A549 (cell line): Measurements from ENCODE around the gene WDR43. TPM values are rescaled to one million over a fixed set of nuclear protein-coding genes. Genes with fewer than 3 reads are reported as not detected.
A peak's percentile ranks its signal among the peaks of the same experiment; 100 is the strongest.

Source experiments
- ATAC-seq, 2 experiments: fragments of 200-7000 bp in 1 of 2; fragments of >200 bp in 1 of 2; cut with Nextera tagmentation in 1 of 2; cut with Tn5 transposase in 1 of 2; 3 replicates each; pipeline versions ENCODE4 v1.8.0 to v1.9.1; 2018 to 2020; ENCODE audit warnings: mild to moderate bottlenecking in 1 of 2, moderate library complexity in 1 of 2
- CTCF ChIA-PET: fragments of 300-600 bp; sonication (Branson Sonifier 250); formaldehyde crosslinking; extraction: SDS; loops from one replicate; lab custom pipeline; 2021; ENCODE audit warnings: antibody characterized with exemption, inconsistent platforms; lab: Yijun Ruan, JAX
- POLR2A ChIA-PET: fragments of 350-600 bp; formaldehyde crosslinking; extraction: SDS; loops from one replicate; lab custom pipeline; 2021; ENCODE audit warnings: antibody characterized with exemption, inconsistent platforms; lab: Yijun Ruan, JAX
- DNase-seq, 2 experiments: peaks; one replicate each; pipeline versions ENCODE4 v3.0.0 to v3.0.0-alpha.2; 2011 to 2016; ENCODE audit warnings: low read depth in 1 of 2, low spot score in 1 of 2
- FAIRE-seq: peaks from 2 replicates; lab custom pipeline; 2011; peaks lifted over from hg19 to GRCh38; lab: Jason Lieb, UNC
- H3K27ac ChIP-seq, 2 experiments: fragments of >200 bp; sonication (Bioruptor Twin); formaldehyde crosslinking; 3 replicates each; pipeline ENCODE4 v1.5.1; 2016 to 2017
- H3K4me1 ChIP-seq: fragments of >200 bp; sonication (Bioruptor Twin); formaldehyde crosslinking; 3 replicates; pipeline ENCODE4 v1.6.1; 2016
- H3K4me2 ChIP-seq: fragments of >200 bp; sonication (Bioruptor Twin); formaldehyde crosslinking; 3 replicates; pipeline ENCODE4 v1.6.1; 2016
- H3K4me3 ChIP-seq: fragments of >200 bp; sonication (Bioruptor Twin); formaldehyde crosslinking; 3 replicates; pipeline ENCODE4 v1.5.1; 2016
- H3K9me3 ChIP-seq: fragments of >200 bp; sonication (Bioruptor Twin); formaldehyde crosslinking; 3 replicates; pipeline ENCODE4 v1.6.1; 2016
- CEBPB ChIP-seq, 2 experiments: fragments of >200 bp in 1 of 2; sonication (Bioruptor Twin) in 1 of 2; formaldehyde crosslinking in 1 of 2; IDR thresholded peaks; 2 replicates each; pipeline ENCODE4 v1.6.1; 2012 to 2016
- EHF ChIP-seq: fragments of 250-450 bp; sonication (Bioruptor Pico); IDR thresholded peaks from 2 replicates; pipeline ENCODE4 v1.5.0; 2020; ENCODE audit warnings: mild to moderate bottlenecking
- ESRRA ChIP-seq: fragments of 150-350 bp; IDR thresholded peaks from 2 replicates; pipeline ENCODE4 v1.6.1; 2014; ENCODE audit warnings: mild to moderate bottlenecking, low read length, borderline replicate concordance
- FOXS1 ChIP-seq: fragments of 250-450 bp; sonication (Bioruptor Pico); IDR thresholded peaks from 2 replicates; pipeline ENCODE4 v1.5.0; 2020; ENCODE audit warnings: mild to moderate bottlenecking, moderate library complexity
- HDAC2 ChIP-seq: fragments of 200-600 bp; sonication (generic); IDR thresholded peaks from 2 replicates; pipeline ENCODE4 v1.6.1; 2016
- HOXA7 ChIP-seq: fragments of 250-450 bp; sonication (Bioruptor Pico); IDR thresholded peaks from 2 replicates; pipeline ENCODE4 v1.5.0; 2020; ENCODE audit warnings: mild to moderate bottlenecking, moderate library complexity
- KDM1A ChIP-seq: fragments of 200-600 bp; sonication (generic); IDR thresholded peaks from 2 replicates; pipeline ENCODE4 v1.6.1; 2016; ENCODE audit warnings: low read depth, mild to moderate bottlenecking
- KDM5A ChIP-seq: fragments of 200-600 bp; sonication (generic); IDR thresholded peaks from 2 replicates; pipeline ENCODE4 v1.6.1; 2016; ENCODE audit warnings: antibody characterized with exemption, mild to moderate bottlenecking
- MAFK ChIP-seq: fragments of 450-650 bp; IDR thresholded peaks from 2 replicates; pipeline ENCODE4 v1.6.1; 2014; ENCODE audit not compliant: partially characterized antibody
- MYC ChIP-seq: IDR thresholded peaks from 2 replicates; pipeline ENCODE4 v1.6.1; 2012; ENCODE audit warnings: mild to moderate bottlenecking, inconsistent platforms, low read length, improper control_type of control experiment, borderline replicate concordance
- NPAS2 ChIP-seq: fragments of 250-450 bp; sonication (Bioruptor Pico); IDR thresholded peaks from 2 replicates; pipeline ENCODE4 v1.8.0; 2022; ENCODE audit warnings: mild to moderate bottlenecking, moderate library complexity, borderline replicate concordance
- NR3C1 ChIP-seq: fragments of >200 bp; sonication (Bioruptor Twin); formaldehyde crosslinking; IDR thresholded peaks from 3 replicates; pipeline ENCODE4 v1.6.1; 2017
- POLR2A ChIP-seq: IDR thresholded peaks from 2 replicates; pipeline ENCODE4 v1.6.1; 2012; ENCODE audit warnings: mild to moderate bottlenecking, low read length
- RARB ChIP-seq: fragments of 250-450 bp; sonication (Bioruptor Pico); IDR thresholded peaks from 2 replicates; pipeline ENCODE4 v1.8.0; 2021; ENCODE audit warnings: mild to moderate bottlenecking, moderate library complexity
- SMC3 ChIP-seq: fragments of >200 bp; sonication (Bioruptor Twin); formaldehyde crosslinking; IDR thresholded peaks from 3 replicates; pipeline ENCODE4 v1.6.1; 2018; ENCODE audit warnings: inconsistent platforms
- TP53 ChIP-seq: fragments of 250-450 bp; sonication (Bioruptor Pico); IDR thresholded peaks from 2 replicates; pipeline ENCODE4 v1.5.0; 2021; ENCODE audit warnings: mild to moderate bottlenecking, moderate library complexity
- ZSCAN20 ChIP-seq: fragments of 250-450 bp; sonication (Bioruptor Pico); IDR thresholded peaks from 2 replicates; pipeline ENCODE4 v1.8.0; 2022; ENCODE audit warnings: mild to moderate bottlenecking, moderate library complexity
- WGBS: methylation state at CpG from one replicate; pipeline ENCODE4 v1.1.6; 2017; ENCODE audit errors: missing lambda C conversion rate; 5-methylcytosine and 5-hydroxymethylcytosine counted together
- polyA plus RNA-seq, 4 experiments: library from polyadenylated mRNA; depleted of rRNA in 3 of 4; stranded (reverse); fragments of >200 nt; fragmentation: RNase III in 1 of 4; extraction: RNeasy Plus Mini Kit Qiagen cat#74134 plus additional on column Dnase treatment in 1 of 4; gene quantifications; 2 replicates in 3 of 4; 3 replicates in 1 of 4; pipeline ENCODE4 v1.2.3, GENCODE V29; 2011 to 2017
- TF ChIP-seq, protein P1 (sequence below): fragments of 150-350 bp; IDR thresholded peaks from 2 replicates; pipeline ENCODE4 v1.6.1; 2014; ENCODE audit warnings: low read depth, mild to moderate bottlenecking, low read length
- TF ChIP-seq, protein P2 (sequence below): fragments of >200 bp; sonication (Bioruptor Twin); formaldehyde crosslinking; IDR thresholded peaks from 3 replicates; pipeline ENCODE4 v1.6.1; 2016
- TF ChIP-seq, protein P3 (sequence below): fragments of 450-650 bp; IDR thresholded peaks from 2 replicates; pipeline ENCODE4 v1.6.1; 2014; ENCODE audit warnings: antibody characterized with exemption
- TF ChIP-seq, protein P4 (sequence below): fragments of 250-450 bp; sonication (Bioruptor Pico); IDR thresholded peaks from 2 replicates; pipeline ENCODE4 v1.5.0; 2021; ENCODE audit warnings: mild to moderate bottlenecking, moderate library complexity, borderline replicate concordance
- TF ChIP-seq, protein P5 (sequence below): fragments of >200 bp; sonication (Bioruptor Twin); formaldehyde crosslinking; IDR thresholded peaks from 2 replicates; pipeline ENCODE4 v1.6.1; 2016
- TF ChIP-seq, protein P6 (sequence below): fragments of 200-600 bp; sonication (generic); IDR thresholded peaks from 2 replicates; pipeline ENCODE4 v1.6.1; 2016; ENCODE audit warnings: antibody characterized with exemption, mild to moderate bottlenecking, moderate library complexity
- TF ChIP-seq, protein P7 (sequence below): fragments of >200 bp; sonication (Bioruptor Twin); formaldehyde crosslinking; IDR thresholded peaks from 3 replicates; pipeline ENCODE4 v1.5.1; 2016

Gene WDR43
- polyA plus RNA-seq, 2 of the 4 experiments (the other 2 are of a cell fraction), result 71.8 to 256 TPM

DNA sequence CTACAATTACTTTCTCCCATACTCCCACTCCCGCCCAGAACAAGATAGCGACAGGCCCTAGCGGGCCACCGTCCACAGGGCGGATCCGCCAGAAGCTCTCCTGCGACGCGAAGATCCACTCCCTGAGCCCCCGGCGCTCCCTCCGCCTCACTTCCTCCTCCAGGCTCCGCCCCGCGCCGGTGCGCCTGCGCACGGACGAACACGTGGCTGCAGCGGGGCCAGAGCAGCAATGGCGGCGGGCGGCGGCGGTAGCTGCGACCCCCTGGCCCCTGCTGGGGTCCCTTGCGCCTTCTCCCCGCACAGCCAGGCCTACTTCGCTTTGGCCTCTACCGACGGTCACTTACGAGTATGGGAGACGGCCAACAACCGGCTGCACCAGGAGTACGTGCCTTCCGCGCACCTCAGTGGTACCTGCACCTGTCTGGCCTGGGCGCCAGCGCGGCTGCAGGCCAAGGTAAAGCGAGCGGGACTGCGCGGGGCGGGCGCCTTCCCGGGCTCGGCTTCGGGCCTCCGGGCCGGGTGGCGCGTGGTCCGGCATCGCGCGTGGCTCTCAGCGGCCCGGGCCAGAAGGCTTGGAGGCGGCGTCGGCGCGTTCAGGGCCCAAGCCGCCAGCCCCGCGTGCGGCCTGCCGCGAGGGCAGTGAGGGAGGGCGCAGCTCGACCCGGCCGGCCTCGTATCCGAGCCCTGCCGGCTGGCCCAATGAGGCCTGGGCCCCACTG, at the start of gene WDR43 (continued):
- TF ChIP-seq, protein P1, sequence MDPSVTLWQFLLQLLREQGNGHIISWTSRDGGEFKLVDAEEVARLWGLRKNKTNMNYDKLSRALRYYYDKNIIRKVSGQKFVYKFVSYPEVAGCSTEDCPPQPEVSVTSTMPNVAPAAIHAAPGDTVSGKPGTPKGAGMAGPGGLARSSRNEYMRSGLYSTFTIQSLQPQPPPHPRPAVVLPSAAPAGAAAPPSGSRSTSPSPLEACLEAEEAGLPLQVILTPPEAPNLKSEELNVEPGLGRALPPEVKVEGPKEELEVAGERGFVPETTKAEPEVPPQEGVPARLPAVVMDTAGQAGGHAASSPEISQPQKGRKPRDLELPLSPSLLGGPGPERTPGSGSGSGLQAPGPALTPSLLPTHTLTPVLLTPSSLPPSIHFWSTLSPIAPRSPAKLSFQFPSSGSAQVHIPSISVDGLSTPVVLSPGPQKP, result no peak
- no peak for TF ChIP-seq HDAC2
- no peak for TF ChIP-seq NR3C1
- TF ChIP-seq TP53 (CRISPR knock-in tag), result 0 out of 2 replicates have a peak, but pooled peaks have one; percentile 61
- TF ChIP-seq, protein P2, sequence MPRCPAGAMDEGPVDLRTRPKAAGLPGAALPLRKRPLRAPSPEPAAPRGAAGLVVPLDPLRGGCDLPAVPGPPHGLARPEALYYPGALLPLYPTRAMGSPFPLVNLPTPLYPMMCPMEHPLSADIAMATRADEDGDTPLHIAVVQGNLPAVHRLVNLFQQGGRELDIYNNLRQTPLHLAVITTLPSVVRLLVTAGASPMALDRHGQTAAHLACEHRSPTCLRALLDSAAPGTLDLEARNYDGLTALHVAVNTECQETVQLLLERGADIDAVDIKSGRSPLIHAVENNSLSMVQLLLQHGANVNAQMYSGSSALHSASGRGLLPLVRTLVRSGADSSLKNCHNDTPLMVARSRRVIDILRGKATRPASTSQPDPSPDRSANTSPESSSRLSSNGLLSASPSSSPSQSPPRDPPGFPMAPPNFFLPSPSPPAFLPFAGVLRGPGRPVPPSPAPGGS, result peak; percentile 68
- TF ChIP-seq, protein P3, sequence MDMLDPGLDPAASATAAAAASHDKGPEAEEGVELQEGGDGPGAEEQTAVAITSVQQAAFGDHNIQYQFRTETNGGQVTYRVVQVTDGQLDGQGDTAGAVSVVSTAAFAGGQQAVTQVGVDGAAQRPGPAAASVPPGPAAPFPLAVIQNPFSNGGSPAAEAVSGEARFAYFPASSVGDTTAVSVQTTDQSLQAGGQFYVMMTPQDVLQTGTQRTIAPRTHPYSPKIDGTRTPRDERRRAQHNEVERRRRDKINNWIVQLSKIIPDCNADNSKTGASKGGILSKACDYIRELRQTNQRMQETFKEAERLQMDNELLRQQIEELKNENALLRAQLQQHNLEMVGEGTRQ, result peak; percentile 85
- no peak for TF ChIP-seq SMC3
- TF ChIP-seq, protein P4, sequence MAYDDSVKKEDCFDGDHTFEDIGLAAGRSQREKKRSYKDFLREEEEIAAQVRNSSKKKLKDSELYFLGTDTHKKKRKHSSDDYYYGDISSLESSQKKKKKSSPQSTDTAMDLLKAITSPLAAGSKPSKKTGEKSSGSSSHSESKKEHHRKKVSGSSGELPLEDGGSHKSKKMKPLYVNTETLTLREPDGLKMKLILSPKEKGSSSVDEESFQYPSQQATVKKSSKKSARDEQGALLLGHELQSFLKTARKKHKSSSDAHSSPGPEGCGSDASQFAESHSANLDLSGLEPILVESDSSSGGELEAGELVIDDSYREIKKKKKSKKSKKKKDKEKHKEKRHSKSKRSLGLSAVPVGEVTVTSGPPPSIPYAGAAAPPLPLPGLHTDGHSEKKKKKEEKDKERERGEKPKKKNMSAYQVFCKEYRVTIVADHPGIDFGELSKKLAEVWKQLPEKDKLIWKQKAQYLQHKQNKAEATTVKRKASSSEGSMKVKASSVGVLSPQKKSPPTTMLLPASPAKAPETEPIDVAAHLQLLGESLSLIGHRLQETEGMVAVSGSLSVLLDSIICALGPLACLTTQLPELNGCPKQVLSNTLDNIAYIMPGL (CRISPR knock-in tag), result no peak
- TF ChIP-seq, protein P5, sequence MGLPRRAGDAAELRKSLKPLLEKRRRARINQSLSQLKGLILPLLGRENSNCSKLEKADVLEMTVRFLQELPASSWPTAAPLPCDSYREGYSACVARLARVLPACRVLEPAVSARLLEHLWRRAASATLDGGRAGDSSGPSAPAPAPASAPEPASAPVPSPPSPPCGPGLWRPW, result no peak
- no peak for TF ChIP-seq EHF (CRISPR knock-in tag)
- no peak for TF ChIP-seq ESRRA
- TF ChIP-seq HOXA7 (CRISPR knock-in tag), result no peak
- no peak for TF ChIP-seq MAFK
- peak; percentile 72 for TF ChIP-seq KDM5A
- peak; percentile 100 for TF ChIP-seq MYC
- peak; percentile 87 for TF ChIP-seq POLR2A
- TF ChIP-seq FOXS1, result no peak
- TF ChIP-seq NPAS2 (CRISPR knock-in tag), result no peak
- TF ChIP-seq KDM1A, result no peak
- TF ChIP-seq CEBPB (IDR thresholded peaks at IDR 0.05), result no peak
- no peak for TF ChIP-seq RARB

DNA sequence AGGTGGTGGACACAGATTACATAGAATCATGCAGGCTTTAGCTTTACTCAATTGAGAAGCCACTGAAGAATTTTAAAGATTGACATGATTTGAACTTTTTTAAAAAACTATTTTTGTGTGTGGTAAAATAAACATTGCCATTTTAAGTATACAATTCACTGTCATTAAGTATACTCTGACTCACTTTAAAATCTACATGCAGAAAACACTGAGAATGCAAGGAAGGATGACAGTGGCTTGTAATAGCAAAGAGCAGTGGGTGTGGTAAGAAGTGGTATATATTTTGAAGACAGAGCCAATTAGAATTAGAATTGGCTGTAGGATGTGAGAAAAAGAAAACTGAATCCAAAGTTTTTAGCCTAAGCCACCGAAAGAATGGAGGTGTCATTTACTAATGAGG, 39.3 kb upstream of the WDR43 start:
- FAIRE-seq, result no peak
- no peak overlapping the region for H3K27ac ChIP-seq
- no peak for TF ChIP-seq ZSCAN20 (CRISPR knock-in tag)
- TF ChIP-seq, protein P6, sequence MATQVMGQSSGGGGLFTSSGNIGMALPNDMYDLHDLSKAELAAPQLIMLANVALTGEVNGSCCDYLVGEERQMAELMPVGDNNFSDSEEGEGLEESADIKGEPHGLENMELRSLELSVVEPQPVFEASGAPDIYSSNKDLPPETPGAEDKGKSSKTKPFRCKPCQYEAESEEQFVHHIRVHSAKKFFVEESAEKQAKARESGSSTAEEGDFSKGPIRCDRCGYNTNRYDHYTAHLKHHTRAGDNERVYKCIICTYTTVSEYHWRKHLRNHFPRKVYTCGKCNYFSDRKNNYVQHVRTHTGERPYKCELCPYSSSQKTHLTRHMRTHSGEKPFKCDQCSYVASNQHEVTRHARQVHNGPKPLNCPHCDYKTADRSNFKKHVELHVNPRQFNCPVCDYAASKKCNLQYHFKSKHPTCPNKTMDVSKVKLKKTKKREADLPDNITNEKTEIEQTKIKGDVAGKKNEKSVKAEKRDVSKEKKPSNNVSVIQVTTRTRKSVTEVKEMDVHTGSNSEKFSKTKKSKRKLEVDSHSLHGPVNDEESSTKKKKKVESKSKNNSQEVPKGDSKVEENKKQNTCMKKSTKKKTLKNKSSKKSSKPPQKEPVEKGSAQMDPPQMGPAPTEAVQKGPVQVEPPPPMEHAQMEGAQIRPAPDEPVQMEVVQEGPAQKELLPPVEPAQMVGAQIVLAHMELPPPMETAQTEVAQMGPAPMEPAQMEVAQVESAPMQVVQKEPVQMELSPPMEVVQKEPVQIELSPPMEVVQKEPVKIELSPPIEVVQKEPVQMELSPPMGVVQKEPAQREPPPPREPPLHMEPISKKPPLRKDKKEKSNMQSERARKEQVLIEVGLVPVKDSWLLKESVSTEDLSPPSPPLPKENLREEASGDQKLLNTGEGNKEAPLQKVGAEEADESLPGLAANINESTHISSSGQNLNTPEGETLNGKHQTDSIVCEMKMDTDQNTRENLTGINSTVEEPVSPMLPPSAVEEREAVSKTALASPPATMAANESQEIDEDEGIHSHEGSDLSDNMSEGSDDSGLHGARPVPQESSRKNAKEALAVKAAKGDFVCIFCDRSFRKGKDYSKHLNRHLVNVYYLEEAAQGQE, result no peak
- TF ChIP-seq HOXA7 (CRISPR knock-in tag), result no peak
- TF ChIP-seq, protein P7, sequence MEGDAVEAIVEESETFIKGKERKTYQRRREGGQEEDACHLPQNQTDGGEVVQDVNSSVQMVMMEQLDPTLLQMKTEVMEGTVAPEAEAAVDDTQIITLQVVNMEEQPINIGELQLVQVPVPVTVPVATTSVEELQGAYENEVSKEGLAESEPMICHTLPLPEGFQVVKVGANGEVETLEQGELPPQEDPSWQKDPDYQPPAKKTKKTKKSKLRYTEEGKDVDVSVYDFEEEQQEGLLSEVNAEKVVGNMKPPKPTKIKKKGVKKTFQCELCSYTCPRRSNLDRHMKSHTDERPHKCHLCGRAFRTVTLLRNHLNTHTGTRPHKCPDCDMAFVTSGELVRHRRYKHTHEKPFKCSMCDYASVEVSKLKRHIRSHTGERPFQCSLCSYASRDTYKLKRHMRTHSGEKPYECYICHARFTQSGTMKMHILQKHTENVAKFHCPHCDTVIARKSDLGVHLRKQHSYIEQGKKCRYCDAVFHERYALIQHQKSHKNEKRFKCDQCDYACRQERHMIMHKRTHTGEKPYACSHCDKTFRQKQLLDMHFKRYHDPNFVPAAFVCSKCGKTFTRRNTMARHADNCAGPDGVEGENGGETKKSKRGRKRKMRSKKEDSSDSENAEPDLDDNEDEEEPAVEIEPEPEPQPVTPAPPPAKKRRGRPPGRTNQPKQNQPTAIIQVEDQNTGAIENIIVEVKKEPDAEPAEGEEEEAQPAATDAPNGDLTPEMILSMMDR, result no peak
- TF ChIP-seq, all 56 proteins: peak for 0
- Histone ChIP-seq H3K4me2 (no peak overlapping the region), H3K4me1 (peaks cover 8% of the 10 kb centered on the region; the same call in 2 of the 3 replicates), H3K4me3 (no peak overlapping the region), H3K9me3 (no peaks in the 10 kb centered on the region)
- ATAC-seq, result peak in 1 of 2 experiments; percentile 38; a peak in 1 of 6 replicates
- CTCF ChIA-PET, result interaction anchor here (1.2 kb wide), 1 partner anchor 27 kb away, joined by 3 read pairs; no protein-coding TSS in a partner anchor
- 76% methylated on average over 1 of the region's 1 CpG for WGBS
- no peak for DNase-seq
- POLR2A ChIA-PET, result no interaction called here
